GOT3 (cell line): ENCODE data around the gene ANGPTL4.
"Not testable (repeated sequence)": the region's sequence is repeated elsewhere in the genome, so short reads cannot be mapped to it uniquely, and the experiment has no call there.

Experiments
- DNase-seq: peaks from one replicate; lab custom pipeline; 2025; ENCODE audit warnings: mixed read lengths; lab: John Stamatoyannopoulos, UW

Gene ANGPTL4

GRCh38 chr19:8361921-8362793 lies 1.8 kb upstream of the ANGPTL4 start:
- peak; percentile 86 for DNase-seq

GRCh38 chr19:8366121-8366581 lies 2.2 kb downstream of the ANGPTL4 start:
- DNase-seq: no peak

- no peak for DNase-seq
Observed at GRCh38 chr19:8366961-8367326, 3.0 kb downstream of the ANGPTL4 start.

- peak; percentile 75 for DNase-seq
Observed at GRCh38 chr19:8367327-8368001, 3.5 kb downstream of the ANGPTL4 start.

- DNase-seq: no peak
Observed at GRCh38 chr19:8370176-8371010, 6.4 kb downstream of the ANGPTL4 start.

GRCh38 chr19:8371011-8371804 lies 7.3 kb downstream of the ANGPTL4 start:
- no peak for DNase-seq

- no peak for DNase-seq
Observed at GRCh38 chr19:8373867-8374813, 10.2 kb downstream of the ANGPTL4 start.

- not testable (repeated sequence) for DNase-seq
Observed at GRCh38 chr19:8375766-8376165, 11.8 kb downstream of the ANGPTL4 start.

- not testable (repeated sequence) for DNase-seq
Observed at GRCh38 chr19:8376373-8376974, 12.5 kb downstream of the ANGPTL4 start.

GRCh38 chr19:8377598-8377997 lies 13.6 kb downstream of the ANGPTL4 start:
- no peak for DNase-seq

- DNase-seq: not testable (repeated sequence)
Observed at GRCh38 chr19:8379156-8379891, 15.4 kb downstream of the ANGPTL4 start.

GRCh38 chr19:8384569-8384968 lies 20.6 kb downstream of the ANGPTL4 start:
- DNase-seq: not testable (repeated sequence)

GRCh38 chr19:8385103-8385502 lies 21.1 kb downstream of the ANGPTL4 start:
- DNase-seq: not testable (repeated sequence)

- not testable (repeated sequence) for DNase-seq
Observed at GRCh38 chr19:8385566-8385965, 21.6 kb downstream of the ANGPTL4 start.

GRCh38 chr19:8386419-8386818 lies 22.5 kb downstream of the ANGPTL4 start:
- DNase-seq: not testable (repeated sequence)

- no peak for DNase-seq
Observed at GRCh38 chr19:8386990-8387389, 23.0 kb downstream of the ANGPTL4 start.

GRCh38 chr19:8387688-8388611 lies 24.0 kb downstream of the ANGPTL4 start:
- no peak for DNase-seq

GRCh38 chr19:8388612-8388958 lies 24.6 kb downstream of the ANGPTL4 start:
- DNase-seq: no peak
